ENCODE results near the gene FOXE1.

DNA sequence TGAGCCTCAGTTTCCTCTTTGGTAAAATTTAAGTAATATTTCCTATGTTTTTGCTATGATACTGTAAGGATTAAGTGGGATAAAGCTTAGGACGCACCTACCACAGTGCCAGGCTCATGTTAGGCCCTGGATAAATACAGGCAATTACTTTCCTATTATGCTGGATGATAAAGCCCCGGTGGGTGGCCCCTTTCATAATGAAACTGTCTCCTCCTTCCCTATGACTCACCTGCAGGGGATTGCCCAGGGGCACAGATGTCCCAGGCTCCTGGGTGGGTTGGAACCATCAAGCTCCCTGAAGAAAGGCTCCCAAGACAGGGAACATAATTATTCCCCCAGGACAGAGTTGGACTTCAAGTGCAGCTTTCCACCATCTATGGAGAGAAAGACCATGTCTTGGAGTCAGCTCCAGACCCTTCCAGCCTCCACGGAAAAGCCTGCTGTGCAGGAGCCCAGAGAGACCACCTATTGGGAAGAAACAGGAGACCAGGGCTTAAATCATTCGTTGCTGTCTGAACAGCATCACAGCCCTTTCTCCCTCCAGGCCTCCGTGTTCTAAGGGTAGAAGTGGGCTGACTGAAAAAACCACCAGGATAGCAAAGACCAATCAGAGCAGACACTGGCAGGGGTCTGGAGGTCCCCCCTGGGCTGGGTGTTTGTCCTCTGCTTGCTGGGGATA is 43.2 kb upstream of the FOXE1 start:
- TF ChIP-seq, protein P1, sequence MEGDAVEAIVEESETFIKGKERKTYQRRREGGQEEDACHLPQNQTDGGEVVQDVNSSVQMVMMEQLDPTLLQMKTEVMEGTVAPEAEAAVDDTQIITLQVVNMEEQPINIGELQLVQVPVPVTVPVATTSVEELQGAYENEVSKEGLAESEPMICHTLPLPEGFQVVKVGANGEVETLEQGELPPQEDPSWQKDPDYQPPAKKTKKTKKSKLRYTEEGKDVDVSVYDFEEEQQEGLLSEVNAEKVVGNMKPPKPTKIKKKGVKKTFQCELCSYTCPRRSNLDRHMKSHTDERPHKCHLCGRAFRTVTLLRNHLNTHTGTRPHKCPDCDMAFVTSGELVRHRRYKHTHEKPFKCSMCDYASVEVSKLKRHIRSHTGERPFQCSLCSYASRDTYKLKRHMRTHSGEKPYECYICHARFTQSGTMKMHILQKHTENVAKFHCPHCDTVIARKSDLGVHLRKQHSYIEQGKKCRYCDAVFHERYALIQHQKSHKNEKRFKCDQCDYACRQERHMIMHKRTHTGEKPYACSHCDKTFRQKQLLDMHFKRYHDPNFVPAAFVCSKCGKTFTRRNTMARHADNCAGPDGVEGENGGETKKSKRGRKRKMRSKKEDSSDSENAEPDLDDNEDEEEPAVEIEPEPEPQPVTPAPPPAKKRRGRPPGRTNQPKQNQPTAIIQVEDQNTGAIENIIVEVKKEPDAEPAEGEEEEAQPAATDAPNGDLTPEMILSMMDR (conservative IDR thresholded peaks at IDR 0.05; ENCODE audit: low read depth in 2 of 2), result no peak
- TF ChIP-seq, protein P2, sequence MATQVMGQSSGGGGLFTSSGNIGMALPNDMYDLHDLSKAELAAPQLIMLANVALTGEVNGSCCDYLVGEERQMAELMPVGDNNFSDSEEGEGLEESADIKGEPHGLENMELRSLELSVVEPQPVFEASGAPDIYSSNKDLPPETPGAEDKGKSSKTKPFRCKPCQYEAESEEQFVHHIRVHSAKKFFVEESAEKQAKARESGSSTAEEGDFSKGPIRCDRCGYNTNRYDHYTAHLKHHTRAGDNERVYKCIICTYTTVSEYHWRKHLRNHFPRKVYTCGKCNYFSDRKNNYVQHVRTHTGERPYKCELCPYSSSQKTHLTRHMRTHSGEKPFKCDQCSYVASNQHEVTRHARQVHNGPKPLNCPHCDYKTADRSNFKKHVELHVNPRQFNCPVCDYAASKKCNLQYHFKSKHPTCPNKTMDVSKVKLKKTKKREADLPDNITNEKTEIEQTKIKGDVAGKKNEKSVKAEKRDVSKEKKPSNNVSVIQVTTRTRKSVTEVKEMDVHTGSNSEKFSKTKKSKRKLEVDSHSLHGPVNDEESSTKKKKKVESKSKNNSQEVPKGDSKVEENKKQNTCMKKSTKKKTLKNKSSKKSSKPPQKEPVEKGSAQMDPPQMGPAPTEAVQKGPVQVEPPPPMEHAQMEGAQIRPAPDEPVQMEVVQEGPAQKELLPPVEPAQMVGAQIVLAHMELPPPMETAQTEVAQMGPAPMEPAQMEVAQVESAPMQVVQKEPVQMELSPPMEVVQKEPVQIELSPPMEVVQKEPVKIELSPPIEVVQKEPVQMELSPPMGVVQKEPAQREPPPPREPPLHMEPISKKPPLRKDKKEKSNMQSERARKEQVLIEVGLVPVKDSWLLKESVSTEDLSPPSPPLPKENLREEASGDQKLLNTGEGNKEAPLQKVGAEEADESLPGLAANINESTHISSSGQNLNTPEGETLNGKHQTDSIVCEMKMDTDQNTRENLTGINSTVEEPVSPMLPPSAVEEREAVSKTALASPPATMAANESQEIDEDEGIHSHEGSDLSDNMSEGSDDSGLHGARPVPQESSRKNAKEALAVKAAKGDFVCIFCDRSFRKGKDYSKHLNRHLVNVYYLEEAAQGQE (IDR thresholded peaks at IDR 0.05; ENCODE audit: unreplicated experiment), result no peak
- TF ChIP-seq POLR2AphosphoS5 (IDR thresholded peaks at IDR 0.05; ENCODE audit: low read depth), result no peak
